Suprapubic skin (tissue), 4 donors: ENCODE measurements around the gene RPS15A.
"Not testable (repeated sequence)": the region's sequence is repeated elsewhere in the genome, so short reads cannot be mapped to it uniquely, and the experiment has no call there.

Experiments
- CTCF ChIP-seq, 2 donors: fragments of 200-600 bp in 1 of 2; fragments of 450-650 bp in 1 of 2; sonication (generic) in 1 of 2; IDR thresholded peaks; one replicate each; pipeline ENCODE4 v1.5.1; 2016 to 2019; ENCODE audit warnings: antibody characterized with exemption in 2 of 2, mild to moderate bottlenecking in 1 of 2, moderate library complexity in 1 of 2
- EP300 ChIP-seq: sonication (generic); formaldehyde crosslinking; IDR thresholded peaks from one replicate; pipeline ENCODE4 v1.6.1; 2017; ENCODE audit warnings: antibody characterized with exemption
- POLR2A ChIP-seq, 2 donors: fragments of 450-650 bp; IDR thresholded peaks; one replicate each; pipeline ENCODE4 v1.6.1; 2017; ENCODE audit warnings: antibody characterized with exemption in 2 of 2, mild to moderate bottlenecking in 2 of 2, moderate library complexity in 2 of 2
- POLR2AphosphoS5 ChIP-seq, 3 donors: sonication (generic); formaldehyde crosslinking; IDR thresholded peaks; one replicate each; pipeline ENCODE4 v1.6.1; 2017; ENCODE audit warnings: antibody characterized with exemption in 3 of 3

GRCh38 chr16:18734279-18734678 lies 55.9 kb downstream of the RPS15A start:
- not testable (repeated sequence) for TF ChIP-seq CTCF (IDR thresholded peaks at IDR 0.05); POLR2A (IDR thresholded peaks at IDR 0.05); POLR2AphosphoS5 (IDR thresholded peaks at IDR 0.05); EP300
